GM21737 (cell line): ENCODE measurements around the gene KIRREL3.

ENCODE experiments used
- ATAC-seq: cut with Tn5 transposase; IDR thresholded peaks from one replicate; pipeline ENCODE4 v1.9.1; 2021; ENCODE audit warnings: mild to moderate bottlenecking, moderate library complexity; ENCODE audit not compliant: unreplicated experiment

The KIRREL3 gene

GRCh38 chr11:126646701-126647557 is 353.6 kb downstream of the KIRREL3 start:
- no peak for ATAC-seq

- no peak for ATAC-seq
These were observed 355.4 kb downstream of the KIRREL3 start for GRCh38 chr11:126645186-126645585.

- ATAC-seq = no peak
These were observed 360.4 kb downstream of the KIRREL3 start for GRCh38 chr11:126640186-126640585.

- no peak for ATAC-seq
These were observed 360.9 kb downstream of the KIRREL3 start for GRCh38 chr11:126639692-126640091.

GRCh38 chr11:126638648-126639047 is 361.9 kb downstream of the KIRREL3 start:
- ATAC-seq = no peak

- ATAC-seq = no peak
These were observed 362.8 kb downstream of the KIRREL3 start for GRCh38 chr11:126637795-126638175.

- ATAC-seq = no peak
These were observed 363.4 kb downstream of the KIRREL3 start for GRCh38 chr11:126636911-126637794.

GRCh38 chr11:126635511-126635910 is 365.1 kb downstream of the KIRREL3 start:
- ATAC-seq = no peak

- ATAC-seq = no peak
These were observed 365.6 kb downstream of the KIRREL3 start for GRCh38 chr11:126634963-126635362.

GRCh38 chr11:126633330-126633729 is 367.2 kb downstream of the KIRREL3 start:
- no peak for ATAC-seq

GRCh38 chr11:126630893-126631798 is 369.4 kb downstream of the KIRREL3 start:
- no peak for ATAC-seq

- ATAC-seq = no peak
These were observed 370.1 kb downstream of the KIRREL3 start for GRCh38 chr11:126630488-126630887.

GRCh38 chr11:126628790-126629621 is 371.6 kb downstream of the KIRREL3 start:
- no peak for ATAC-seq

- ATAC-seq = no peak
These were observed 372.1 kb downstream of the KIRREL3 start for GRCh38 chr11:126628450-126628789.

GRCh38 chr11:126627421-126627820 is 373.1 kb downstream of the KIRREL3 start:
- no peak for ATAC-seq

- ATAC-seq = no peak
These were observed 376.1 kb downstream of the KIRREL3 start for GRCh38 chr11:126624506-126624905.

- ATAC-seq = no peak
These were observed 381.1 kb downstream of the KIRREL3 start for GRCh38 chr11:126619516-126619915.

GRCh38 chr11:126615845-126616244 is 384.7 kb downstream of the KIRREL3 start:
- ATAC-seq = no peak

GRCh38 chr11:126613272-126613671 is 387.3 kb downstream of the KIRREL3 start:
- ATAC-seq = no peak

- ATAC-seq = no peak
These were observed 387.9 kb downstream of the KIRREL3 start for GRCh38 chr11:126612671-126613070.
